Lung (tissue), 12 donors: ENCODE measurements around the gene RBM33. TPM values are rescaled to one million over a fixed set of nuclear protein-coding genes. Genes with fewer than 3 reads are reported as not detected.

Source experiments
- ATAC-seq: fragments of 200-7000 bp; cut with Tn5 transposase; one replicate; pipeline ENCODE4 v1.9.1; 2020; ENCODE audit warnings: moderate number of reproducible peaks; ENCODE audit not compliant: insufficient read depth, low FRiP score
- DNase-seq, 3 donors: peaks; one replicate each; pipeline ENCODE4 v3.0.0-alpha.2; 2013 to 2017
- H3K27ac ChIP-seq, 2 donors: one replicate each; pipeline ENCODE4 v1.5.1; 2013; ENCODE audit warnings: mild to moderate bottlenecking in 2 of 2, moderate library complexity in 2 of 2, control low read depth in 1 of 2, inconsistent platforms in 1 of 2, low read depth in 1 of 2, low read length in 1 of 2
- H3K27me3 ChIP-seq, 3 donors: one replicate each; pipeline ENCODE4 v1.5.1; 2013; ENCODE audit warnings: low read length in 2 of 3; ENCODE audit not compliant: control insufficient read depth in 3 of 3, insufficient read depth in 3 of 3
- H3K36me3 ChIP-seq, 4 donors: one replicate each; pipeline ENCODE4 v1.5.1; 2013; ENCODE audit warnings: low read length in 4 of 4, mild to moderate bottlenecking in 1 of 4, moderate library complexity in 1 of 4; ENCODE audit not compliant: control insufficient read depth in 4 of 4, insufficient read depth in 4 of 4
- H3K4me1 ChIP-seq, 5 donors: one replicate each; pipeline ENCODE4 v1.5.1; 2013; ENCODE audit warnings: low read length in 5 of 5, mild to moderate bottlenecking in 2 of 5, moderate library complexity in 1 of 5; ENCODE audit not compliant: control insufficient read depth in 5 of 5, insufficient read depth in 5 of 5
- H3K4me3 ChIP-seq: one replicate; pipeline ENCODE4 v1.5.1; 2013; ENCODE audit warnings: mild to moderate bottlenecking, control low read depth, moderate library complexity
- H3K9ac ChIP-seq, 2 donors: one replicate each; pipeline ENCODE4 v1.5.1; 2013; ENCODE audit warnings: low read length in 2 of 2, control low read depth in 1 of 2; ENCODE audit not compliant: insufficient read depth in 1 of 2
- H3K9me3 ChIP-seq, 4 donors: one replicate each; pipeline ENCODE4 v1.5.1; 2013; ENCODE audit warnings: low read length in 3 of 4, mild to moderate bottlenecking in 1 of 4, moderate library complexity in 1 of 4; ENCODE audit not compliant: control insufficient read depth in 4 of 4, insufficient read depth in 3 of 4
- CTCF ChIP-seq: IDR thresholded peaks from 2 replicates; pipeline ENCODE4 v1.5.1; 2012; ENCODE audit warnings: mild to moderate bottlenecking; ENCODE audit errors: control extremely low read depth, extremely low read depth
- WGBS, 2 donors: extraction: QIAGEN DNeasy Blood & Tissue Kit; methylation state at CpG; one replicate each; pipeline ENCODE4 v1.1.7; 2013; 5-methylcytosine and 5-hydroxymethylcytosine counted together
- polyA plus RNA-seq, 2 donors: library from polyadenylated mRNA; stranded (reverse); fragments of 200-250 nt; gene quantifications; one replicate each; pipeline ENCODE4 v1.2.1, GENCODE V29; 2013
- total RNA-seq, 2 donors: library from RNA; depleted of rRNA in 1 of 2; stranded (reverse); fragments of >200 nt in 1 of 2; gene quantifications; one replicate each; pipeline ENCODE4 v1.2.1, GENCODE V29; 2014 to 2021
- donor health status: control.
- donor health status: control.
- donor health status: Bipolar disorder and iron deficiency.
- donor health status: healthy.
- donor health status: DM: yes; HTN: yes; CAD: no.

RBM33 gene
- total and polyA plus RNA-seq, 4 donors, result 15.3 to 99.6 (median 43.2) TPM

GRCh38 chr7:155766386-155766785, 121.9 kb downstream of the RBM33 start:
- Histone ChIP-seq H3K27me3 (no peaks in the 10 kb centered on the region), H3K9ac (no peak overlapping the region), H3K9me3 (no peaks in the 10 kb centered on the region), H3K4me1 (peaks cover 5 to 20% (median 15%) of the 10 kb centered on the region in 5 donors), H3K36me3 (peaks cover 20 to 38% (median 37%) of the 10 kb centered on the region in 4 donors), H3K4me3 (no peak overlapping the region), H3K27ac (no peak overlapping the region)
- DNase-seq (no peak), ATAC-seq (no peak)
- no peak for TF ChIP-seq CTCF
- WGBS, 2 donors, result 89 to 95% methylated on average over 12 of the region's 12 CpGs

GRCh38 chr7:155766966-155767916, 122.8 kb downstream of the RBM33 start:
- H3K9ac ChIP-seq, result no peak overlapping the region
- TF ChIP-seq CTCF, result no peak
- no peaks in the 10 kb centered on the region for H3K27me3 ChIP-seq
- peaks cover 5 to 20% (median 15%) of the 10 kb centered on the region in 5 donors for H3K4me1 ChIP-seq
- no peak overlapping the region for H3K27ac ChIP-seq
- ATAC-seq (no peak), DNase-seq (no peak)
- no peaks in the 10 kb centered on the region for H3K9me3 ChIP-seq
- H3K4me3 ChIP-seq, result no peak overlapping the region
- H3K36me3 ChIP-seq, result peaks cover 20 to 38% (median 37%) of the 10 kb centered on the region in 4 donors
- 90% methylated on average over 12 of the region's 12 CpGs for WGBS, 2 donors

GRCh38 chr7:155769701-155770100, 125.2 kb downstream of the RBM33 start:
- Histone ChIP-seq H3K9me3 (no peaks in the 10 kb centered on the region), H3K36me3 (peaks cover 22 to 46% (median 34%) of the 10 kb centered on the region in 4 donors), H3K4me1 (peaks cover 0 to 10% (median 2%) of the 10 kb centered on the region in 5 donors), H3K27ac (no peak overlapping the region), H3K4me3 (no peak overlapping the region), H3K27me3 (no peaks in the 10 kb centered on the region), H3K9ac (no peak overlapping the region)
- TF ChIP-seq CTCF, result no peak
- 87 to 90% methylated on average over 6 of the region's 6 CpGs for WGBS, 2 donors
- ATAC-seq, result no peak
- no peak for DNase-seq
